ENCODE data around the gene KMT2B.

KMT2B gene

GRCh38 chr19:35781650-35782049 lies 63.8 kb downstream of the KMT2B start:
- DNase-seq = no peak

GRCh38 chr19:35782589-35782988 lies 64.8 kb downstream of the KMT2B start:
- DNase-seq = no peak

GRCh38 chr19:35783469-35784434 lies 65.9 kb downstream of the KMT2B start:
- DNase-seq = no peak

- no peak for DNase-seq
These were observed 66.9 kb downstream of the KMT2B start for GRCh38 chr19:35784503-35785338.

GRCh38 chr19:35785339-35785627 lies 67.5 kb downstream of the KMT2B start:
- DNase-seq = no peak

- no peak for DNase-seq
These were observed 68.7 kb downstream of the KMT2B start for GRCh38 chr19:35786299-35787160.

- DNase-seq = no peak
These were observed 69.5 kb downstream of the KMT2B start for GRCh38 chr19:35787227-35787799.
